Gastroesophageal sphincter (tissue), 3 donors: ENCODE measurements around the gene PAX3.

Source experiments
- EP300 ChIP-seq: sonication (generic); formaldehyde crosslinking; IDR thresholded peaks from one replicate; pipeline ENCODE4 v1.6.1; 2017; ENCODE audit warnings: antibody characterized with exemption, mild to moderate bottlenecking
- POLR2A ChIP-seq, 2 donors: fragments of 450-650 bp; IDR thresholded peaks; one replicate each; pipeline ENCODE4 v1.6.1; 2017; ENCODE audit warnings: antibody characterized with exemption in 2 of 2, mild to moderate bottlenecking in 2 of 2, moderate library complexity in 1 of 2
- POLR2AphosphoS5 ChIP-seq: sonication (generic); formaldehyde crosslinking; IDR thresholded peaks from one replicate; pipeline ENCODE4 v1.6.1; 2017; ENCODE audit warnings: antibody characterized with exemption
- TF ChIP-seq, protein P1 (sequence below), 4 experiments: fragments of 200-600 bp in 2 of 4; fragments of 450-650 bp in 2 of 4; sonication (generic) in 1 of 4; IDR thresholded peaks; one replicate each; pipeline ENCODE4 v1.5.1; 2017 to 2019; ENCODE audit warnings: antibody characterized with exemption in 4 of 4, mild to moderate bottlenecking in 2 of 4, moderate library complexity in 2 of 4

DNA sequence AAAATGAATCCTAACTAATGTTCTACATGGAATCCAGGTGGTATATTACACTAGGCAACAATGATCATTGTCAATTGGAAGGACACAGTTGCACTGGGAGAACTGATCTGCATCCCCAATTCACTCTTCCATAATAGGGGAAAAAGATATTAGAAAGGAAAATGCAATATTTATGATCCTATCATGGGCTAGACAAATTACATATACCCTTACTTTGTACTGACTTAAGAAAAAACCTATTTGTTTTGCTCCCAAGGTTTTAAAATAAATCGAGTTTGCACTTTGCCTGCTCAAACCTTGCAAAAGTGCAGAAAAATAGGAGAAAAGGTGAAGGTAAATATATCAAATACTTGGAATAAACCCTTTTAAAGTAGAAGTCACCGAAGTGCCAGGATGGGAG lies 11.0 kb upstream of the PAX3 start:
- TF ChIP-seq, protein P1, sequence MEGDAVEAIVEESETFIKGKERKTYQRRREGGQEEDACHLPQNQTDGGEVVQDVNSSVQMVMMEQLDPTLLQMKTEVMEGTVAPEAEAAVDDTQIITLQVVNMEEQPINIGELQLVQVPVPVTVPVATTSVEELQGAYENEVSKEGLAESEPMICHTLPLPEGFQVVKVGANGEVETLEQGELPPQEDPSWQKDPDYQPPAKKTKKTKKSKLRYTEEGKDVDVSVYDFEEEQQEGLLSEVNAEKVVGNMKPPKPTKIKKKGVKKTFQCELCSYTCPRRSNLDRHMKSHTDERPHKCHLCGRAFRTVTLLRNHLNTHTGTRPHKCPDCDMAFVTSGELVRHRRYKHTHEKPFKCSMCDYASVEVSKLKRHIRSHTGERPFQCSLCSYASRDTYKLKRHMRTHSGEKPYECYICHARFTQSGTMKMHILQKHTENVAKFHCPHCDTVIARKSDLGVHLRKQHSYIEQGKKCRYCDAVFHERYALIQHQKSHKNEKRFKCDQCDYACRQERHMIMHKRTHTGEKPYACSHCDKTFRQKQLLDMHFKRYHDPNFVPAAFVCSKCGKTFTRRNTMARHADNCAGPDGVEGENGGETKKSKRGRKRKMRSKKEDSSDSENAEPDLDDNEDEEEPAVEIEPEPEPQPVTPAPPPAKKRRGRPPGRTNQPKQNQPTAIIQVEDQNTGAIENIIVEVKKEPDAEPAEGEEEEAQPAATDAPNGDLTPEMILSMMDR (IDR thresholded peaks at IDR 0.05): no peak
- TF ChIP-seq POLR2A (IDR thresholded peaks at IDR 0.05) (no peak), EP300 (no peak), POLR2AphosphoS5 (no peak)
